MM.1S (cell line): Measurements from ENCODE around the gene KNOP1.

Experiments used
- CTCF ChIP-seq: fragments of 300-600 bp; sonication (generic); IDR thresholded peaks from 2 replicates; pipeline ENCODE4 v1.5.1; 2016; ENCODE audit warnings: antibody characterized with exemption, low read length, mixed read lengths
- EZH2 ChIP-seq: fragments of 300-600 bp; sonication (generic); optimal IDR thresholded peaks from 2 replicates; pipeline ENCODE3; 2017; ENCODE audit warnings: low read depth, mild to moderate bottlenecking, antibody characterized with exemption, low read length, mixed read lengths
- EZH2phosphoT487 ChIP-seq: fragments of 300-600 bp; sonication (generic); IDR thresholded peaks from 2 replicates; pipeline ENCODE4 v1.6.1; 2018; ENCODE audit warnings: antibody characterized with exemption, low read length

GRCh38 chr16:19662351-19662750 lies 55.7 kb downstream of the KNOP1 start:
- no peak for TF ChIP-seq CTCF
- TF ChIP-seq EZH2 = no peak
- TF ChIP-seq EZH2phosphoT487 = no peak
